Liver (tissue), 9 donors: ENCODE measurements around the gene JAGN1. TPM values are rescaled to one million over a fixed set of nuclear protein-coding genes. Genes with fewer than 3 reads are reported as not detected.

Experiments used
- DNase-seq: peaks from one replicate; pipeline ENCODE4 v3.0.0-alpha.2; 2017; ENCODE audit warnings: low spot score
- H3K27ac ChIP-seq, 2 donors: one replicate each; pipeline ENCODE4 v1.7.0; 2013; ENCODE audit warnings: inconsistent platforms in 2 of 2, low read length in 2 of 2, control low read depth in 1 of 2, low read depth in 1 of 2, mild to moderate bottlenecking in 1 of 2
- H3K27me3 ChIP-seq, 4 donors: one replicate each; pipeline versions ENCODE4 v1.6.1 to v1.7.0; 2013; ENCODE audit warnings: low read length in 3 of 4, inconsistent platforms in 1 of 4, mild to moderate bottlenecking in 1 of 4, moderate library complexity in 1 of 4; ENCODE audit not compliant: control insufficient read depth in 4 of 4, insufficient read depth in 4 of 4
- H3K36me3 ChIP-seq, 4 donors: one replicate each; pipeline versions ENCODE4 v1.6.1 to v1.7.0; 2013; ENCODE audit warnings: low read length in 3 of 4, mild to moderate bottlenecking in 3 of 4, low read depth in 1 of 4, moderate library complexity in 1 of 4; ENCODE audit not compliant: control insufficient read depth in 4 of 4, insufficient read depth in 3 of 4
- H3K4me1 ChIP-seq, 4 donors: one replicate each; pipeline versions ENCODE4 v1.6.1 to v1.7.0; 2013; ENCODE audit warnings: low read length in 3 of 4, mild to moderate bottlenecking in 3 of 4, moderate library complexity in 1 of 4; ENCODE audit not compliant: control insufficient read depth in 4 of 4, insufficient read depth in 4 of 4
- H3K4me3 ChIP-seq, 3 donors: one replicate each; pipeline versions ENCODE4 v1.6.1 to v1.7.0; 2013; ENCODE audit warnings: low read length in 3 of 3, control low read depth in 1 of 3, low read depth in 1 of 3, mild to moderate bottlenecking in 1 of 3
- H3K9ac ChIP-seq, 2 donors: one replicate each; pipeline ENCODE4 v1.7.0; 2013; ENCODE audit warnings: low read length in 2 of 2, mild to moderate bottlenecking in 2 of 2, moderate library complexity in 2 of 2, control low read depth in 1 of 2, low read depth in 1 of 2
- H3K9me3 ChIP-seq, 4 donors: one replicate each; pipeline versions ENCODE4 v1.6.1 to v1.7.0; 2013; ENCODE audit warnings: low read length in 3 of 4; ENCODE audit not compliant: control insufficient read depth in 4 of 4
- EGR1 ChIP-seq, 2 donors: IDR thresholded peaks; 2 replicates each; pipeline ENCODE4 v1.6.1; 2016 to 2018; ENCODE audit warnings: antibody characterized with exemption in 2 of 2, low read depth in 2 of 2
- FOXA2 ChIP-seq: IDR thresholded peaks from 2 replicates; pipeline ENCODE4 v1.6.1; 2016; ENCODE audit warnings: antibody characterized with exemption
- GABPA ChIP-seq, 2 donors: IDR thresholded peaks in 1 of 2; conservative IDR thresholded peaks in 1 of 2; 2 replicates each; pipeline ENCODE4 v1.6.1; 2016; ENCODE audit warnings: antibody characterized with exemption in 2 of 2, mild to moderate bottlenecking in 1 of 2, moderate library complexity in 1 of 2
- HNF4A ChIP-seq, 2 donors: conservative IDR thresholded peaks; 2 replicates each; pipeline ENCODE4 v1.6.1; 2016; ENCODE audit warnings: antibody characterized with exemption in 2 of 2, mild to moderate bottlenecking in 2 of 2
- HNF4G ChIP-seq: IDR thresholded peaks from 2 replicates; pipeline ENCODE4 v1.6.1; 2016; ENCODE audit warnings: antibody characterized with exemption
- JUND ChIP-seq, 2 donors: IDR thresholded peaks; 2 replicates each; pipeline ENCODE4 v1.6.1; 2016; ENCODE audit warnings: antibody characterized with exemption in 2 of 2
- MAX ChIP-seq: IDR thresholded peaks from 2 replicates; pipeline ENCODE4 v1.6.1; 2016; ENCODE audit warnings: antibody characterized with exemption
- NR2F2 ChIP-seq: IDR thresholded peaks from 2 replicates; pipeline ENCODE4 v1.6.1; 2016; ENCODE audit warnings: antibody characterized with exemption
- RAD21 ChIP-seq, 2 donors: IDR thresholded peaks; 2 replicates each; pipeline ENCODE4 v1.6.1; 2016; ENCODE audit warnings: antibody characterized with exemption in 2 of 2, mild to moderate bottlenecking in 2 of 2
- RXRA ChIP-seq, 2 donors: IDR thresholded peaks; 2 replicates each; pipeline ENCODE4 v1.6.1; 2017 to 2018; ENCODE audit warnings: antibody characterized with exemption in 2 of 2, mild to moderate bottlenecking in 1 of 2
- SP1 ChIP-seq: IDR thresholded peaks from 2 replicates; pipeline ENCODE4 v1.6.1; 2018; ENCODE audit warnings: antibody characterized with exemption, mild to moderate bottlenecking
- ZBTB33 ChIP-seq: IDR thresholded peaks from 2 replicates; pipeline ENCODE4 v1.6.1; 2016; ENCODE audit warnings: antibody characterized with exemption
- WGBS: extraction: QIAGEN DNeasy Blood & Tissue Kit; methylation state at CpG from one replicate; pipeline ENCODE4 v1.1.7; 2013; 5-methylcytosine and 5-hydroxymethylcytosine counted together
- polyA plus RNA-seq, 2 donors: library from polyadenylated mRNA; stranded (reverse) in 1 of 2; unstranded in 1 of 2; fragments of 200-250 nt in 1 of 2; fragments of >200 nt in 1 of 2; fragmentation: Nextera tagmentation in 1 of 2; extraction: Ambion mirVana in 1 of 2; gene quantifications; one replicate each; pipeline versions ENCODE4 v1.2.1 to v1.2.3, GENCODE V29; 2013 to 2015
- total RNA-seq, 2 donors: library from RNA; depleted of rRNA; stranded (reverse); fragments of >200 nt; gene quantifications; one replicate each; pipeline ENCODE4 v1.2.3, GENCODE V29; 2014
- TF ChIP-seq, protein P1 (sequence below): IDR thresholded peaks from 2 replicates; pipeline ENCODE4 v1.6.1; 2016; ENCODE audit warnings: antibody characterized with exemption
- donor health status: healthy.
- donor health status: healthy.
- donor health status: healthy.
- donor health status: healthy.
- donor health status: healthy.

The JAGN1 gene
- total and polyA plus RNA-seq, 4 donors, result 18.0 to 46.8 (median 30.6) TPM

- peaks cover 14 to 41% (median 37%) of the 10 kb centered on the region in 4 donors for H3K4me1 ChIP-seq
- no peaks in the 10 kb centered on the region for H3K36me3 ChIP-seq
- TF ChIP-seq RXRA (IDR thresholded peaks at IDR 0.05) (peak in 1 of 2 donors; percentile 8), JUND (IDR thresholded peaks at IDR 0.05) (no peak), SP1 (no peak), MAX (no peak), NR2F2 (no peak), ZBTB33 (no peak), EGR1 (IDR thresholded peaks at IDR 0.05; ENCODE audit: low read depth in 2 of 2) (no peak), GABPA (IDR thresholded peaks at IDR 0.05 in 1 of 2, conservative IDR thresholded peaks at IDR 0.05 in 1 of 2) (no peak), HNF4A (conservative IDR thresholded peaks at IDR 0.05) (peak in 1 of 2 donors; percentile 41), FOXA2 (no peak), RAD21 (IDR thresholded peaks at IDR 0.05) (no peak)
- TF ChIP-seq, protein P1, sequence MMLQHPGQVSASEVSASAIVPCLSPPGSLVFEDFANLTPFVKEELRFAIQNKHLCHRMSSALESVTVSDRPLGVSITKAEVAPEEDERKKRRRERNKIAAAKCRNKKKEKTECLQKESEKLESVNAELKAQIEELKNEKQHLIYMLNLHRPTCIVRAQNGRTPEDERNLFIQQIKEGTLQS, result no peak
- H3K9me3 ChIP-seq, result no peaks in the 10 kb centered on the region
- WGBS, result 45% methylated on average over 13 of the region's 13 CpGs
- H3K9ac ChIP-seq, result no peak within 1 kb of the TSS
- peak within 1 kb of the TSS; percentile 9 to 26 for H3K27ac ChIP-seq
- DNase-seq, result no peak
- no peaks in the 10 kb centered on the region for H3K27me3 ChIP-seq
- H3K4me3 ChIP-seq, result no peak within 1 kb of the TSS
Measured at GRCh38 chr3:9902372-9903237, 12.2 kb downstream of the JAGN1 start, which contains the start of gene IL17RE. Gene IL17RE, plus strand, starts transcription at chr3:9902848. Its CDS starts 85 bp downstream, at chr3:9902933.

DNA sequence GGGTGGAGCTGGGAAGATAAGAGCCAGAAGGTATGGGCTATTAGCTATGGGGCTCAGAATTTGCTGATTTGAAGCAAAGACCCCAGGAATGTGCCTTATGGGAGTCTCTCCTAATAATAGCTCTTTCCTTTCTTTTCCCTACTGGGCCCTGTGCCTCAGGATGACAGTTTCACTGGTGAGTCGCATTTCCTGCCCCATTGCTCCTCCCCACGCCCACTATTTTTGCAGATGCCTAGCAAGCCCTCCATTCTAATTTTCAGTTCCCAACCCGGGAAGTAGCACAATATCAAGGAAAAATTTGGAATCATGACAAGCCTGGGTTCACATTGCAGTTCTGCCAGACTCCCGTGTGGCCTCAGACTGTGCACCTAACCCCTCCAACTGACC is 12.8 kb downstream of the JAGN1 start:
- TF ChIP-seq GABPA (IDR thresholded peaks at IDR 0.05 in 1 of 2, conservative IDR thresholded peaks at IDR 0.05 in 1 of 2), result no peak
- TF ChIP-seq HNF4G, result no peak
- TF ChIP-seq HNF4A (conservative IDR thresholded peaks at IDR 0.05), result no peak
- TF ChIP-seq FOXA2, result no peak
- no peak for TF ChIP-seq ZBTB33
- Histone ChIP-seq H3K27ac (peak overlapping the region; percentile 9 to 26), H3K9me3 (no peaks in the 10 kb centered on the region), H3K27me3 (no peaks in the 10 kb centered on the region), H3K4me3 (no peak overlapping the region), H3K9ac (no peak overlapping the region), H3K36me3 (no peaks in the 10 kb centered on the region), H3K4me1 (peaks cover 13 to 41% (median 37%) of the 10 kb centered on the region in 4 donors)
- 34% methylated on average over 4 of the region's 4 CpGs for WGBS
- no peak for DNase-seq
